ENCODE results near the gene SLC25A19. TPM values are rescaled to one million over a fixed set of nuclear protein-coding genes. Genes with fewer than 3 reads are reported as not detected.

The SLC25A19 gene
- total RNA-seq, 4 donors from 2014 or later, result 9.6 to 17.5 (median 15.2) TPM

DNA sequence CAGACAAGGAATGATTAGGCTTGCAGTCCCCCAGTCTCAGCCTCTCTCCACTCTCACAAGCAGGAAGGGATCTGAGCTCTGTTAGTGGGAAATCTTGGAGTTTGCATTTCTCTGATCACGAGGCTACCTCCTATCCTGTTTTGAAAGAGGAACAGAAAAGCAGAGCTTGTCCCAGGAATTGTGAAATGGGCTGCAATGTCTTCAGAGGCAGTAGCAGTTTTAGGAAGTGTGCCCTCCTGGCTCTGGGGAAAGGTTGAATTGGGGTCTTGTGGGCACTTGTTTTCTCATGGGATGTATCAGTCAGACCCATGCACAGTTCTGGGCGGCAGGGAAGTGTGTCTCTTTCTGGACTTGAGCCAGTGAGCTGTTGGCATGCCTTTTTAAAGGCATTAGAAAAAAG lies 60.9 kb downstream of the SLC25A19 start:
- Histone ChIP-seq H3K9me3 (no peaks in the 10 kb centered on the region), H3K27ac (replicated peaks in 1 of 4) (peak overlapping the region; percentile 12 to 60 (median 58)), H3K4me3 (no peak overlapping the region), H3K4me1 (peaks cover 0 to 15% (median 13%) of the 10 kb centered on the region in 4 donors), H3K27me3 (no peaks in the 10 kb centered on the region), H3K36me3 (peaks cover 51 to 97% (median 91%) of the 10 kb centered on the region in 4 donors)
- TF ChIP-seq POLR2A (IDR thresholded peaks at IDR 0.05; ENCODE audit: low read depth) (no peak), EP300 (IDR thresholded peaks at IDR 0.05) (no peak), POLR2AphosphoS5 (IDR thresholded peaks at IDR 0.05) (peak in 1 of 2 donors; percentile 14)
- TF ChIP-seq, protein P1, sequence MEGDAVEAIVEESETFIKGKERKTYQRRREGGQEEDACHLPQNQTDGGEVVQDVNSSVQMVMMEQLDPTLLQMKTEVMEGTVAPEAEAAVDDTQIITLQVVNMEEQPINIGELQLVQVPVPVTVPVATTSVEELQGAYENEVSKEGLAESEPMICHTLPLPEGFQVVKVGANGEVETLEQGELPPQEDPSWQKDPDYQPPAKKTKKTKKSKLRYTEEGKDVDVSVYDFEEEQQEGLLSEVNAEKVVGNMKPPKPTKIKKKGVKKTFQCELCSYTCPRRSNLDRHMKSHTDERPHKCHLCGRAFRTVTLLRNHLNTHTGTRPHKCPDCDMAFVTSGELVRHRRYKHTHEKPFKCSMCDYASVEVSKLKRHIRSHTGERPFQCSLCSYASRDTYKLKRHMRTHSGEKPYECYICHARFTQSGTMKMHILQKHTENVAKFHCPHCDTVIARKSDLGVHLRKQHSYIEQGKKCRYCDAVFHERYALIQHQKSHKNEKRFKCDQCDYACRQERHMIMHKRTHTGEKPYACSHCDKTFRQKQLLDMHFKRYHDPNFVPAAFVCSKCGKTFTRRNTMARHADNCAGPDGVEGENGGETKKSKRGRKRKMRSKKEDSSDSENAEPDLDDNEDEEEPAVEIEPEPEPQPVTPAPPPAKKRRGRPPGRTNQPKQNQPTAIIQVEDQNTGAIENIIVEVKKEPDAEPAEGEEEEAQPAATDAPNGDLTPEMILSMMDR (IDR thresholded peaks at IDR 0.05), result no peak
- no peak for DNase-seq (ENCODE audit: extremely low spot score)
- intact Hi-C loops (cut with DNase I), result no loop called here
- 46% methylated on average over 2 of the region's 2 CpGs for WGBS

GRCh38 chr17:75227729-75228128 lies 61.5 kb downstream of the SLC25A19 start:
- WGBS, result 90% methylated on average over 5 of the region's 5 CpGs
- peaks cover 48 to 97% (median 88%) of the 10 kb centered on the region in 4 donors for H3K36me3 ChIP-seq
- intact Hi-C loops (cut with DNase I), result no loop called here

DNA sequence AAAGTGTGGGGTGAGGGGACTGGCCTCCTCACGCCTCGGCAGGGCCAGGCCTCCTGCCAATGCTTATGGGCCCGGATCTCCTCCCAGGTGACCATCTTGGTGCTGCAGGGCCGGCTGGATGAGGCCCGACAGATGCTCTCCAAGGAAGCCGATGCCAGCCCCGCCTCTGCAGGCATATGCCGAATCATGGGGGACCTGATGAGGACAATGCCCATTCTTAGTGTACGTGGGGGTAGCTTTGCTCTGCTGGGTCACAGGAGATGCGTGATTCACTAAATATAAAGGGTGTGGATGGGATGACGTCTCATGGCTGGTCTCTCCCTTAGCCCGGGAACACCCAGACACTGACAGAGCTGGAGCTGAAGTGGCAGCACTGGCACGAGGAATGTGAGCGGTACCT lies 64.2 kb downstream of the SLC25A19 start:
- WGBS, result 75% methylated on average over 10 of the region's 14 CpGs
- Histone ChIP-seq H3K9me3 (no peaks in the 10 kb centered on the region), H3K4me3 (no peak overlapping the region), H3K36me3 (peaks cover 37 to 96% (median 86%) of the 10 kb centered on the region in 4 donors), H3K27ac (replicated peaks in 1 of 4) (no peak overlapping the region), H3K27me3 (no peaks in the 10 kb centered on the region), H3K4me1 (peaks cover 0 to 15% (median 13%) of the 10 kb centered on the region in 4 donors)
- TF ChIP-seq, protein P1 (IDR thresholded peaks at IDR 0.05), result no peak
- no peak for TF ChIP-seq EP300 (IDR thresholded peaks at IDR 0.05)
- no peak for TF ChIP-seq POLR2AphosphoS5 (IDR thresholded peaks at IDR 0.05)
- no peak for TF ChIP-seq POLR2A (IDR thresholded peaks at IDR 0.05; ENCODE audit: low read depth)
- DNase-seq (ENCODE audit: extremely low spot score), result no peak
- intact Hi-C loops (cut with DNase I), result no loop called here

More at GRCh38 chr17:75227729-75228128, 61.5 kb downstream of the SLC25A19 start:
- H3K9me3 ChIP-seq, result no peaks in the 10 kb centered on the region
- no peak for DNase-seq (ENCODE audit: extremely low spot score)
- H3K27me3 ChIP-seq, result no peaks in the 10 kb centered on the region
- TF ChIP-seq EP300 (IDR thresholded peaks at IDR 0.05), result no peak
- TF ChIP-seq, protein P1 (IDR thresholded peaks at IDR 0.05), result no peak
- TF ChIP-seq POLR2A (IDR thresholded peaks at IDR 0.05; ENCODE audit: low read depth), result no peak
- no peak for TF ChIP-seq POLR2AphosphoS5 (IDR thresholded peaks at IDR 0.05)
- peak overlapping the region in 2 of 4 donors; percentile 12 to 60 for H3K27ac ChIP-seq (replicated peaks in 1 of 4)
- no peak overlapping the region for H3K4me3 ChIP-seq
- peaks cover 0 to 15% (median 13%) of the 10 kb centered on the region in 4 donors for H3K4me1 ChIP-seq

Other genes with a start within 250 kb of the SLC25A19 start
- 100 to 1,000 TPM; 202 to 388 (median 256) TPM for gene ATP5PD, start 242.5 kb downstream of the SLC25A19 start, total RNA-seq
- 10 to 100 TPM; 20.3 to 37.7 (median 29.9) TPM for gene KCTD2, start 242.2 kb downstream of the SLC25A19 start, total RNA-seq
- 1 to 10 TPM; 3.8 to 9.7 (median 7.6) TPM for gene SLC16A5, start 201.5 kb downstream of the SLC25A19 start, total RNA-seq
- gene ARMC7, start 179.5 kb downstream of the SLC25A19 start, total RNA-seq, result 10 to 100 TPM in 1 of 4 donors, 1 to 10 TPM in 3; 3.5 to 10.3 (median 6.7) TPM
- 10 to 100 TPM; 70.6 to 98.7 (median 75.1) TPM for gene NT5C, start 157.7 kb downstream of the SLC25A19 start, total RNA-seq
- gene JPT1, start 134.9 kb downstream of the SLC25A19 start, total RNA-seq, result 10 to 100 TPM in 3 of 4 donors, 1 to 10 TPM in 1; 5.4 to 24.2 (median 18.4) TPM
- gene SUMO2, start 106.5 kb downstream of the SLC25A19 start, total RNA-seq, result 100 to 1,000 TPM in 1 of 4 donors, 10 to 100 TPM in 3; 64.4 to 101 (median 80.0) TPM
- 10 to 100 TPM; 20.4 to 32.4 (median 23.3) TPM for gene NUP85, start 83.8 kb downstream of the SLC25A19 start, total RNA-seq
- 10 to 100 TPM; 14.6 to 31.4 (median 21.2) TPM for gene GGA3, start 27.8 kb downstream of the SLC25A19 start, total RNA-seq
- 10 to 100 TPM; 37.8 to 40.6 (median 39.1) TPM for gene MRPS7, start 27.6 kb downstream of the SLC25A19 start, total RNA-seq
- gene MIF4GD, start 18.2 kb downstream of the SLC25A19 start, total RNA-seq, result 10 to 100 TPM; 42.4 to 52.0 (median 44.8) TPM
- 100 to 1,000 TPM in 3 of 4 donors, 10 to 100 TPM in 1; 84.3 to 140 (median 113) TPM for gene GRB2, start 116.2 kb upstream of the SLC25A19 start, total RNA-seq
- gene TMEM94, start 167.2 kb upstream of the SLC25A19 start, total RNA-seq, result 10 to 100 TPM; 35.3 to 71.4 (median 46.3) TPM
- gene CASKIN2, start 226.1 kb upstream of the SLC25A19 start, total RNA-seq, result 10 to 100 TPM; 16.2 to 43.5 (median 35.5) TPM
- gene TSEN54, start 227.1 kb upstream of the SLC25A19 start, total RNA-seq, result 10 to 100 TPM; 14.5 to 32.1 (median 24.1) TPM
- gene LLGL2, start 236.3 kb upstream of the SLC25A19 start, total RNA-seq, result 10 to 100 TPM in 2 of 4 donors, 1 to 10 TPM in 2; 6.1 to 12.3 (median 9.1) TPM